HEK293 (cell line): Measurements from ENCODE around the gene TMEM176B.

Experiments
- CTCF ChIA-PET: fragments of 350-600 bp; formaldehyde crosslinking; extraction: SDS; loops from one replicate; lab custom pipeline; 2021; ENCODE audit warnings: antibody characterized with exemption; lab: Yijun Ruan, JAX
- POLR2A ChIA-PET: fragments of 300-600 bp; formaldehyde crosslinking; extraction: SDS; loops from one replicate; lab custom pipeline; 2020; ENCODE audit warnings: antibody characterized with exemption, inconsistent platforms; lab: Yijun Ruan, JAX
- H3K27ac ChIP-seq: fragments of 200-500 bp; sonication (Bioruptor generic); 2 replicates; pipeline ENCODE4 v1.5.1; 2014; ENCODE audit warnings: low read depth, low read length, control low read depth, inconsistent platforms; ENCODE audit errors: extremely low read depth
- H3K36me3 ChIP-seq, 2 experiments: fragments of 200-500 bp in 1 of 2; sonication (Bioruptor generic) in 1 of 2; 1 replicate in 1 of 2; 2 replicates in 1 of 2; pipeline ENCODE4 v1.5.1; 2014 to 2017; ENCODE audit warnings: inconsistent platforms in 2 of 2, low read length in 2 of 2; ENCODE audit not compliant: control insufficient read depth in 2 of 2, insufficient read depth in 1 of 2
- H3K4me1 ChIP-seq: fragments of 200-500 bp; sonication (Bioruptor generic); 2 replicates; pipeline ENCODE4 v1.5.1; 2014; ENCODE audit warnings: mild to moderate bottlenecking, low read length, inconsistent platforms; ENCODE audit not compliant: control insufficient read depth, insufficient read depth
- H3K4me3 ChIP-seq: 2 replicates; pipeline ENCODE4 v1.5.1; 2011; ENCODE audit warnings: low read depth, mild to moderate bottlenecking, control low read depth, low read length, moderate library complexity
- H3K9me3 ChIP-seq: fragments of 200-500 bp; sonication (Bioruptor generic); 2 replicates; pipeline ENCODE4 v1.5.1; 2014; ENCODE audit warnings: low read depth, low read length, inconsistent platforms; ENCODE audit not compliant: control insufficient read depth, insufficient read depth
- CTCF ChIP-seq: fragments of 450-650 bp; formaldehyde crosslinking; IDR thresholded peaks from 2 replicates; pipeline ENCODE4 v1.5.1; 2016; ENCODE audit warnings: missing biosample characterization, missing genetic modification characterization
- EGR2 ChIP-seq: fragments of 450-650 bp; formaldehyde crosslinking; IDR thresholded peaks from 2 replicates; pipeline ENCODE4 v1.5.1; 2016; ENCODE audit warnings: low read depth, missing biosample characterization, missing genetic modification characterization
- HOXD13 ChIP-seq: sonication (generic); formaldehyde crosslinking; IDR thresholded peaks from 2 replicates; pipeline ENCODE4 v1.8.0; 2022; ENCODE audit warnings: missing genetic modification reagents, borderline replicate concordance
- KLF1 ChIP-seq: fragments of 450-650 bp; formaldehyde crosslinking; IDR thresholded peaks from 2 replicates; pipeline ENCODE4 v1.5.1; 2016; ENCODE audit warnings: missing biosample characterization, missing genetic modification characterization
- PRDM10 ChIP-seq: fragments of 450-650 bp; formaldehyde crosslinking; IDR thresholded peaks from 2 replicates; pipeline ENCODE4 v1.5.1; 2016; ENCODE audit warnings: missing biosample characterization, missing genetic modification characterization
- WT1 ChIP-seq: fragments of 450-650 bp; formaldehyde crosslinking; IDR thresholded peaks from 2 replicates; pipeline ENCODE4 v1.5.1; 2016; ENCODE audit warnings: missing biosample characterization, missing genetic modification characterization
- ZNF157 ChIP-seq: fragments of 450-650 bp; formaldehyde crosslinking; IDR thresholded peaks from 2 replicates; pipeline ENCODE4 v1.5.1; 2016; ENCODE audit warnings: missing biosample characterization, missing genetic modification characterization
- ZNF366 ChIP-seq: fragments of 450-650 bp; formaldehyde crosslinking; conservative IDR thresholded peaks from 2 replicates; pipeline ENCODE4 v1.5.1; 2016; ENCODE audit warnings: missing biosample characterization, missing genetic modification characterization
- ZNF449 ChIP-seq: fragments of 450-650 bp; formaldehyde crosslinking; IDR thresholded peaks from 2 replicates; pipeline ENCODE4 v1.5.1; 2017; ENCODE audit warnings: missing biosample characterization, mild to moderate bottlenecking, missing genetic modification characterization, moderate library complexity
- ZNF510 ChIP-seq: fragments of 450-650 bp; formaldehyde crosslinking; IDR thresholded peaks from 2 replicates; pipeline ENCODE4 v1.5.1; 2018; ENCODE audit warnings: mild to moderate bottlenecking, missing genetic modification characterization, missing biosample characterization; ENCODE audit not compliant: insufficient replicate concordance
- ZNF560 ChIP-seq: fragments of 450-650 bp; formaldehyde crosslinking; IDR thresholded peaks from 2 replicates; pipeline ENCODE4 v1.5.1; 2017; ENCODE audit warnings: missing biosample characterization, missing genetic modification characterization, borderline replicate concordance
- ZNF610 ChIP-seq: fragments of 450-650 bp; formaldehyde crosslinking; IDR thresholded peaks from 2 replicates; pipeline ENCODE4 v1.5.1; 2016; ENCODE audit warnings: missing biosample characterization, missing genetic modification characterization, borderline replicate concordance
- ZNF629 ChIP-seq: fragments of 450-650 bp; formaldehyde crosslinking; IDR thresholded peaks from 2 replicates; pipeline ENCODE4 v1.5.1; 2017; ENCODE audit warnings: missing biosample characterization, missing genetic modification characterization
- ZNF654 ChIP-seq: fragments of 450-650 bp; formaldehyde crosslinking; IDR thresholded peaks from 2 replicates; pipeline ENCODE4 v1.5.1; 2016; ENCODE audit warnings: low read depth, missing biosample characterization, missing genetic modification characterization
- TF ChIP-seq, protein P1 (sequence below): fragments of 450-650 bp; formaldehyde crosslinking; IDR thresholded peaks from 2 replicates; pipeline ENCODE4 v1.5.1; 2016; ENCODE audit warnings: missing biosample characterization, missing genetic modification characterization

TMEM176B gene

GRCh38 chr7:150755473-150756099 lies 44.6 kb downstream of the TMEM176B start:
- ChIA-PET CTCF (interaction anchor here (0.5 to 1.6 kb wide), 7 partner anchors 12 to 1398 kb away, joined by 3 to 10 read pairs (median 4); no protein-coding TSS in a partner anchor), POLR2A (interaction anchor here (0.8 kb wide), 1 partner anchor 36 kb away, joined by 3 read pairs; no protein-coding TSS in a partner anchor)
- Histone ChIP-seq H3K36me3 (no peaks in the 10 kb centered on the region), H3K4me3 (no peak overlapping the region), H3K27ac (no peak overlapping the region), H3K9me3 (no peaks in the 10 kb centered on the region), H3K4me1 (no peaks in the 10 kb centered on the region)
- TF ChIP-seq, protein P1, sequence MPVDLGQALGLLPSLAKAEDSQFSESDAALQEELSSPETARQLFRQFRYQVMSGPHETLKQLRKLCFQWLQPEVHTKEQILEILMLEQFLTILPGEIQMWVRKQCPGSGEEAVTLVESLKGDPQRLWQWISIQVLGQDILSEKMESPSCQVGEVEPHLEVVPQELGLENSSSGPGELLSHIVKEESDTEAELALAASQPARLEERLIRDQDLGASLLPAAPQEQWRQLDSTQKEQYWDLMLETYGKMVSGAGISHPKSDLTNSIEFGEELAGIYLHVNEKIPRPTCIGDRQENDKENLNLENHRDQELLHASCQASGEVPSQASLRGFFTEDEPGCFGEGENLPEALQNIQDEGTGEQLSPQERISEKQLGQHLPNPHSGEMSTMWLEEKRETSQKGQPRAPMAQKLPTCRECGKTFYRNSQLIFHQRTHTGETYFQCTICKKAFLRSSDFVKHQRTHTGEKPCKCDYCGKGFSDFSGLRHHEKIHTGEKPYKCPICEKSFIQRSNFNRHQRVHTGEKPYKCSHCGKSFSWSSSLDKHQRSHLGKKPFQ (tag by site-specific recombination), result no peak
- TF ChIP-seq WT1 (tag by site-specific recombination), result no peak
- TF ChIP-seq EGR2 (tag by site-specific recombination), result 0 out of 2 replicates have a peak, but pooled peaks have one; percentile 13

GRCh38 chr7:150754951-150755350 lies 45.2 kb downstream of the TMEM176B start:
- no peak overlapping the region for H3K27ac ChIP-seq
- H3K4me1 ChIP-seq, result no peaks in the 10 kb centered on the region
- ChIA-PET CTCF (interaction anchor here (0.5 to 1.4 kb wide), 5 partner anchors 11 to 1397 kb away, joined by 3 to 6 read pairs (median 4); no protein-coding TSS in a partner anchor), POLR2A (interaction anchor here (0.8 kb wide), 1 partner anchor 36 kb away, joined by 3 read pairs; no protein-coding TSS in a partner anchor)
- TF ChIP-seq ZNF157 (tag by site-specific recombination) (no peak), ZNF449 (tag by site-specific recombination) (no peak)
- no peak overlapping the region for H3K4me3 ChIP-seq
- no peaks in the 10 kb centered on the region for H3K9me3 ChIP-seq
- no peaks in the 10 kb centered on the region for H3K36me3 ChIP-seq

- TF ChIP-seq CTCF (tag by site-specific recombination) (0 out of 2 replicates have a peak, but pooled peaks have one; percentile 29), ZNF366 (tag by site-specific recombination) (peak; percentile 91), KLF1 (tag by site-specific recombination) (no peak), ZNF610 (tag by site-specific recombination) (no peak), ZNF560 (no peak), PRDM10 (tag by site-specific recombination) (peak; percentile 58), HOXD13 (CRISPR knock-in tag) (no peak), ZNF629 (tag by site-specific recombination) (no peak), ZNF510 (tag by site-specific recombination) (no peak), ZNF654 (tag by site-specific recombination) (peak; percentile 30; the same call in 1 of the 2 replicates)
- Histone ChIP-seq H3K27ac (no peak overlapping the region), H3K4me3 (no peak overlapping the region), H3K36me3 (no peaks in the 10 kb centered on the region), H3K9me3 (no peaks in the 10 kb centered on the region), H3K4me1 (no peaks in the 10 kb centered on the region)
- POLR2A ChIA-PET, result no interaction called here
- CTCF ChIA-PET, result no interaction called here
These were observed 46.1 kb downstream of the TMEM176B start for GRCh38 chr7:150753826-150754603.
